GM18868 (cell line): ENCODE results near the gene KIF13A.
"Not testable (repeated sequence)": the region's sequence is repeated elsewhere in the genome, so short reads cannot be mapped to it uniquely, and the experiment has no call there.

Experiments
- ATAC-seq: cut with Tn5 transposase; IDR thresholded peaks from one replicate; pipeline ENCODE4 v1.9.1; 2021; ENCODE audit warnings: mild to moderate bottlenecking, moderate library complexity; ENCODE audit not compliant: unreplicated experiment

The KIF13A gene

GRCh38 chr6:17971128-17972073 lies 16.0 kb downstream of the KIF13A start:
- ATAC-seq = no peak

- no peak for ATAC-seq
Observed at GRCh38 chr6:17968876-17969275, 18.6 kb downstream of the KIF13A start.

GRCh38 chr6:17967668-17968518 lies 19.5 kb downstream of the KIF13A start:
- no peak for ATAC-seq

GRCh38 chr6:17966451-17966850 lies 21.0 kb downstream of the KIF13A start:
- ATAC-seq = no peak

GRCh38 chr6:17965397-17965796 lies 22.0 kb downstream of the KIF13A start:
- no peak for ATAC-seq

GRCh38 chr6:17964633-17965032 lies 22.8 kb downstream of the KIF13A start:
- ATAC-seq = no peak

GRCh38 chr6:17962436-17963031 lies 24.9 kb downstream of the KIF13A start:
- no peak for ATAC-seq

GRCh38 chr6:17959302-17959701 lies 28.1 kb downstream of the KIF13A start:
- no peak for ATAC-seq

GRCh38 chr6:17957904-17958620 lies 29.4 kb downstream of the KIF13A start:
- peak; percentile 15 for ATAC-seq

GRCh38 chr6:17957498-17957897 lies 29.9 kb downstream of the KIF13A start:
- peak; percentile 94 for ATAC-seq

GRCh38 chr6:17957086-17957485 lies 30.3 kb downstream of the KIF13A start:
- no peak for ATAC-seq

GRCh38 chr6:17950095-17950494 lies 37.3 kb downstream of the KIF13A start:
- ATAC-seq = no peak

- ATAC-seq = no peak
Observed at GRCh38 chr6:17949168-17949567, 38.3 kb downstream of the KIF13A start.

- ATAC-seq = no peak
Observed at GRCh38 chr6:17948725-17949124, 38.7 kb downstream of the KIF13A start.

GRCh38 chr6:17947574-17947973 lies 39.9 kb downstream of the KIF13A start:
- not testable (repeated sequence) for ATAC-seq

- ATAC-seq = no peak
Observed at GRCh38 chr6:17945575-17945974, 41.9 kb downstream of the KIF13A start.

- no peak for ATAC-seq
Observed at GRCh38 chr6:17945111-17945510, 42.3 kb downstream of the KIF13A start.

GRCh38 chr6:17941318-17941717 lies 46.1 kb downstream of the KIF13A start:
- no peak for ATAC-seq

- ATAC-seq = no peak
Observed at GRCh38 chr6:17940151-17940792, 47.2 kb downstream of the KIF13A start.

GRCh38 chr6:17938901-17939300 lies 48.5 kb downstream of the KIF13A start:
- no peak for ATAC-seq
